Sciatic nerve (tissue), 2 donors: ENCODE data around the gene SCYL1. TPM values are rescaled to one million over a fixed set of nuclear protein-coding genes. Genes with fewer than 3 reads are reported as not detected.

Experiments used
- ATAC-seq: fragments of 200-7000 bp; cut with Tn5 transposase; one replicate; pipeline ENCODE4 v1.9.1; 2020; ENCODE audit warnings: mild to moderate bottlenecking, moderate library complexity
- DNase-seq: peaks from one replicate; pipeline ENCODE4 v3.0.0-alpha.2; 2020; ENCODE audit warnings: low spot score
- intact Hi-C: fragments of 100-400 bp; cut with DNase I; formaldehyde crosslinking; loops from one replicate; pipeline ENCODE4 v1.14.2; 2022
- total RNA-seq: library from RNA; stranded (reverse); fragmentation: NEBNext Ultra II Directional; extraction: Animal tissue kit (Norgen Biotek cat#: 25700); gene quantifications from one replicate; pipeline ENCODE4 v1.2.1, GENCODE V29; 2021
- donor health status: DM: no; HTN: no; CAD: no.
- donor health status: DM: no; HTN: no; CAD: no.

The SCYL1 gene
- total RNA-seq, 1 donor from 2014 or later = 64.0 TPM

DNA sequence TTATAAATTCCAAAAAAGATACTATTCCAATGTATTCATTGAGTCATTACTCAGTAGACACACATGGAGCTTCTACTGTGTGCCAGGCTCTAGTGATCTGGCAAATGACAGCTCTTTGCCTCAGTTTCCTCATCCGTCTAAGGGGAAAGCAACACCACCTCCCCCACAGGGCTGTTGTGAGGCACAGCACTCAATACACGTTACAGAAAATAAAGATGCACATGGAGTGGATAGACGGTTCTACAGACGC, 32.6 kb upstream of the SCYL1 start:
- DNase-seq (no peak), ATAC-seq (no peak)
- intact Hi-C loops = no loop called here

DNA sequence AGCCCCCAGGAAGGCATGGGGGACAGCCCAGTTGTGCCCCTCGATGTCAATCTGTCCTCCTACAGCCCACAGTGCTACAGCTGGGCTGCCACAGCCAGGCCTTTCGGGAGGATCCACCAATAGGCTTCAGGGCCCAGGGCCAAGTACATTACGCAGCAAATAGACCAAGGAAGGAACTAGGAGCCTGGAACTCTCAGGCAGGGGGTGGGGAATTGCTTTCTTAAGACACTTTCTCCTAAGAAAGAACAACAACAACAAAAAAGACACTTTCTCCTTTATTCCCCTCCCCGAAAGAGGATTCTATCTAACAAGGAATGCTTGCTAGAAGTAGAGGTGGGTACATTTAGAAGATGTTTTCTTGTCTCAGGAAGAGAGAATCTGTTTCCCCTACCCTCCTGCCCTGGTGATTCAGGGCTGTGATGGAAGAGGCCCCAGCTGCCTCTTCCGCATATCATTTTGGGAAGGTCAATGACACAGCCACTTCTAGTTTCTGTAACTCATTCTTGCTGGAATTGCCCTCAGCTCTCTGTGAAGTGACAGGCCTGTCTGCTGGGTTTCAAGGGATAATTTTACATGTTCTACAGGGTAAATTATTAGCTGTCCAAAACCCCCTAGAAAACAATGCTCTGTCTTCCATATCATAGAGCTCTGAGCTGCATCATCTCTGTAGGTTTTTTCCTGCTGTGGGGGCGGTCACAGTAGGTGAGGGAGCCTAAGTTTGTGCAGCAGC, 32.1 kb upstream of the SCYL1 start:
- ATAC-seq (peak; percentile 59), DNase-seq (peak; percentile 91)
- intact Hi-C loops = no loop called here

DNA sequence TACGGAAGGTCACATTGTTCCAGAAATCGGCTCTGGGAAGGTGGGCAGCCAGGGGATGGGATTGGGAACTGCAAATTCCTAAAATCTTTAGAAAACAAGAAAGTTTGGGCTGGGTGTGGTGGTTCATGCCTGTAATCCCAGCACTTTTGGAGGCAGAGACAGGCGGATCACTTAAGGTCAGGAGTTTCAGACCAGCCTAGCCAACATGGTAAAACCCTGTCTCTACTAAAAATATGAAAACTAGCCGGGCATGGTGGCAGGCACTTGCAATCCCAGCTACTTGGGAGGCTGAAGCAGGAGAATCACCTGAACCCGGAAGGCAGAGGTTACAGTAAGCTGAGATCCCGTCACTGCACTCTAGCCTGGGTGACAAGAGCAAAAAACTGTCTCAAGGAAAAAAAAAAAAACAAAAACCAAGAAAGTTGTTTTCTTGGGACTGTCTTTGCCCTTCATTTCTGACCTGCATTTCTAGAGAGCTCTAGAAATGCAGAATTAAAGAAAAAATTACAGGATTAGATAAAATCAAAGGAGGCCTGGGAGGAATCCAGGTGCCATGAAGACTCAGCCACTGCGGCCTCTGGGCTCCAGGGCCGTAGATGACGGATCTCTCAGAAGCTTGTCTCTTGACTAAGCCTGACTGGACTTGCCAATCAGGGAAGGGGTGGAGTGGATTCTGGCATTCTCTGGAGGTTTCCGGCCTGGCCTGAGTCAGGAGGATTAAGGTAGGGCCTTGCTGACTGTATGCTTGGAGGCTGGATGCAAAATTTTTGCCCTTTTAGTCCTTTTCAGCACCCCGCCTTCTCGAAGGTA, 31.3 kb upstream of the SCYL1 start:
- intact Hi-C loops = no loop called here
- peak; percentile 21 for ATAC-seq
- DNase-seq = peak; percentile 85

DNA sequence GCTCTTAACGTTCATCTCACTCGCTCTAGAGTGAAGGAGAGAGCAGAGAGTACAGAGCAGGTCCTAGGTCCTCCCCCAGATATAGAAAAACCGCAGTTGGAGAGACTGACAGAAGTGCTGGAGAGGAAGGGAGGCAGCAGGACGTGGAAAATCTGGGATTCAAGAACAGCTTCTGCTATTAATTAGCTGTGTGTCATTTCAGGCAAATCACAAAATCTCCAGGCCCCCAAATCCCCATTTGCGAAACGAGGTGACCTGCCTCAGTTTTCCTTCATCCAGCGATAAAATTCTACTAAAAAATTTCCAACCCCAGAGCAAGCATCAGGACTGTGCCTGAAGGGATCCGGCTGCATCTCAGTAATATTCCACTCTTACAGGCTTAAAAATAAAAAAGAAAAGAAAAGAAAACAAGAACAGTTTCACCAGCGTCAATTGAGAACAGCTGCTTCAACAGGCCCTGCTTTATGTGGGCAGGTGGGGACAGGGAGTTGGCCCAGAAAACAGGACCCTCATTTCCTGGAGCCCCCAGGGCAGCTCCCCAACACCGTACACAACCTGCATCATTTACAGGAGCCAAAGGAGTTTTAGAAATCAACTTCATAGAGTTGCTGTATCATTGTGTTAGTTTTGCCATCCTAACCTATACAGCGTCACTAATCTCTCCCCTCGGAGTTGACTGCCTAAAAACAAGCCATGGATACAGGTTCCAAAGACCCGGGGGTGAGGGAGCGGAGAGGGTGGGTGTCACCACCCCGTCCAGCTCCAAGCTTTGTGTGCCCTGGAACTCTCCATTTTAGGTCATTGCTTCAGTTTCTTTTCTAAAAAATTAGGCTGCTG, 28.4 kb upstream of the SCYL1 start:
- peak; percentile 60 for DNase-seq
- intact Hi-C loops = no loop called here

GRCh38 chr11:65497141-65498041, 27.5 kb upstream of the SCYL1 start:
- ATAC-seq = peak; percentile 84
- peak; percentile 99 for DNase-seq
- intact Hi-C loops = no loop called here

More for the DNA sequence above, 28.4 kb upstream of the SCYL1 start:
- ATAC-seq = peak; percentile 4

- DNase-seq = peak; percentile 67
- ATAC-seq = peak; percentile 25
- intact Hi-C loops = no loop called here
These were observed 26.7 kb upstream of the SCYL1 start for GRCh38 chr11:65498042-65498726.

DNA sequence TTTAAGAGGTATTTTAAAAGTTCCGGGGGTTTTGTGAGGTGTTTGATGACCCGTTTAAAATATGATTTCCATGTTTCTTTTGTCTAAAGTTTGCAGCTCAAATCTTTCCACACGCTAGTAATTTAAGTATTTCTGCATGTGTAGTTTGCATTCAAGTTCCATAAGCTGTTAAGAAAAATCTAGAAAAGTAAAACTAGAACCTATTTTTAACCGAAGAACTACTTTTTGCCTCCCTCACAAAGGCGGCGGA, 26.2 kb upstream of the SCYL1 start:
- no peak for ATAC-seq
- intact Hi-C loops = no loop called here
- DNase-seq = no peak

DNA sequence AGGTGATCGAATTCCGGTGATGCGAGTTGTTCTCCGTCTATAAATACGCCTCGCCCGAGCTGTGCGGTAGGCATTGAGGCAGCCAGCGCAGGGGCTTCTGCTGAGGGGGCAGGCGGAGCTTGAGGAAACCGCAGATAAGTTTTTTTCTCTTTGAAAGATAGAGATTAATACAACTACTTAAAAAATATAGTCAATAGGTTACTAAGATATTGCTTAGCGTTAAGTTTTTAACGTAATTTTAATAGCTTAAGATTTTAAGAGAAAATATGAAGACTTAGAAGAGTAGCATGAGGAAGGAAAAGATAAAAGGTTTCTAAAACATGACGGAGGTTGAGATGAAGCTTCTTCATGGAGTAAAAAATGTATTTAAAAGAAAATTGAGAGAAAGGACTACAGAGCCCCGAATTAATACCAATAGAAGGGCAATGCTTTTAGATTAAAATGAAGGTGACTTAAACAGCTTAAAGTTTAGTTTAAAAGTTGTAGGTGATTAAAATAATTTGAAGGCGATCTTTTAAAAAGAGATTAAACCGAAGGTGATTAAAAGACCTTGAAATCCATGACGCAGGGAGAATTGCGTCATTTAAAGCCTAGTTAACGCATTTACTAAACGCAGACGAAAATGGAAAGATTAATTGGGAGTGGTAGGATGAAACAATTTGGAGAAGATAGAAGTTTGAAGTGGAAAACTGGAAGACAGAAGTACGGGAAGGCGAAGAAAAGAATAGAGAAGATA, 25.7 kb upstream of the SCYL1 start, which contains the start of gene MALAT1:
Gene MALAT1 (plus strand): TSS at position 69 of the 736 bp plus-strand sequence.
- ATAC-seq (peak; percentile 54), DNase-seq (peak; percentile 98)
- intact Hi-C loops = no loop called here

- no peak for DNase-seq
- intact Hi-C loops = no loop called here
- no peak for ATAC-seq
These were observed 25.0 kb upstream of the SCYL1 start for GRCh38 chr11:65499713-65500386.

DNA sequence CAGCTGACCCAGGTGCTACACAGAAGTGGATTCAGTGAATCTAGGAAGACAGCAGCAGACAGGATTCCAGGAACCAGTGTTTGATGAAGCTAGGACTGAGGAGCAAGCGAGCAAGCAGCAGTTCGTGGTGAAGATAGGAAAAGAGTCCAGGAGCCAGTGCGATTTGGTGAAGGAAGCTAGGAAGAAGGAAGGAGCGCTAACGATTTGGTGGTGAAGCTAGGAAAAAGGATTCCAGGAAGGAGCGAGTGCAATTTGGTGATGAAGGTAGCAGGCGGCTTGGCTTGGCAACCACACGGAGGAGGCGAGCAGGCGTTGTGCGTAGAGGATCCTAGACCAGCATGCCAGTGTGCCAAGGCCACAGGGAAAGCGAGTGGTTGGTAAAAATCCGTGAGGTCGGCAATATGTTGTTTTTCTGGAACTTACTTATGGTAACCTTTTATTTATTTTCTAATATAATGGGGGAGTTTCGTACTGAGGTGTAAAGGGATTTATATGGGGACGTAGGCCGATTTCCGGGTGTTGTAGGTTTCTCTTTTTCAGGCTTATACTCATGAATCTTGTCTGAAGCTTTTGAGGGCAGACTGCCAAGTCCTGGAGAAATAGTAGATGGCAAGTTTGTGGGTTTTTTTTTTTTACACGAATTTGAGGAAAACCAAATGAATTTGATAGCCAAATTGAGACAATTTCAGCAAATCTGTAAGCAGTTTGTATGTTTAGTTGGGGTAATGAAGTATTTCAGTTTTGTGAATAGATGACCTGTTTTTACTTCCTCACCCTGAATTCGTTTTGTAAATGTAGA, 24.3 kb upstream of the SCYL1 start:
- peak; percentile 60 for DNase-seq
- intact Hi-C loops = no loop called here
- no peak for ATAC-seq

DNA sequence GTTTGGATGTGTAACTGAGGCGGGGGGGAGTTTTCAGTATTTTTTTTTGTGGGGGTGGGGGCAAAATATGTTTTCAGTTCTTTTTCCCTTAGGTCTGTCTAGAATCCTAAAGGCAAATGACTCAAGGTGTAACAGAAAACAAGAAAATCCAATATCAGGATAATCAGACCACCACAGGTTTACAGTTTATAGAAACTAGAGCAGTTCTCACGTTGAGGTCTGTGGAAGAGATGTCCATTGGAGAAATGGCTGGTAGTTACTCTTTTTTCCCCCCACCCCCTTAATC, 23.8 kb upstream of the SCYL1 start:
- intact Hi-C loops = no loop called here
- ATAC-seq = no peak
- no peak for DNase-seq

GRCh38 chr11:65501472-65502273, 23.2 kb upstream of the SCYL1 start:
- intact Hi-C loops = no loop called here
- DNase-seq (peak; percentile 48), ATAC-seq (no peak)

GRCh38 chr11:65502274-65502554, 22.7 kb upstream of the SCYL1 start:
- DNase-seq (no peak), ATAC-seq (no peak)
- intact Hi-C loops = no loop called here

GRCh38 chr11:65502555-65503367, 22.1 kb upstream of the SCYL1 start:
- ATAC-seq = no peak
- intact Hi-C loops = no loop called here
- DNase-seq = peak; percentile 34

- intact Hi-C loops = no loop called here
- DNase-seq (no peak), ATAC-seq (no peak)
These were observed 21.4 kb upstream of the SCYL1 start for GRCh38 chr11:65503368-65503948.
